Body of pancreas (tissue), 4 donors: Measurements from ENCODE around the gene PDZD2. TPM values are rescaled to one million over a fixed set of nuclear protein-coding genes. Genes with fewer than 3 reads are reported as not detected.

ENCODE experiments used
- ATAC-seq: fragments of 150-250 bp; one replicate; pipeline ENCODE4 v1.9.1; 2016
- DNase-seq, 4 donors: peaks; one replicate each; pipeline ENCODE4 v3.0.0-alpha.2; 2019
- H3K27ac ChIP-seq, 4 donors: fragments of 200-600 bp; sonication (generic); 1 replicate in 3 of 4; 2 replicates in 1 of 4; pipeline versions ENCODE4 v1.5.1 to v1.6.1; 2016 to 2019; ENCODE audit warnings: mild to moderate bottlenecking in 1 of 4, mixed read lengths in 1 of 4, moderate library complexity in 1 of 4
- H3K27me3 ChIP-seq, 2 donors: fragments of 200-600 bp; sonication (generic); one replicate each; pipeline ENCODE4 v1.6.0; 2016; ENCODE audit warnings: mild to moderate bottlenecking in 1 of 2
- H3K36me3 ChIP-seq, 2 donors: fragments of 200-600 bp; sonication (generic); replicated peaks in 1 of 2; 2 replicates each; pipeline ENCODE4 v1.5.1; 2016; ENCODE audit warnings: low read depth in 2 of 2; ENCODE audit not compliant: insufficient read depth in 1 of 2
- H3K4me1 ChIP-seq: fragments of 200-600 bp; sonication (generic); one replicate; pipeline ENCODE4 v1.6.0; 2016
- H3K4me3 ChIP-seq, 2 donors: fragments of 200-600 bp; sonication (generic); 1 replicate in 1 of 2; 2 replicates in 1 of 2; pipeline ENCODE4 v1.5.1; 2016 to 2019
- H3K9me3 ChIP-seq, 3 donors: fragments of 200-600 bp; sonication (generic); 1 replicate in 2 of 3; 2 replicates in 1 of 3; pipeline ENCODE4 v1.5.1; 2016
- CTCF ChIP-seq, 7 experiments: fragments of 450-650 bp in 4 of 7; fragments of 200-600 bp in 3 of 7; sonication (generic) in 3 of 7; IDR thresholded peaks; one replicate each; pipeline ENCODE4 v1.5.1; 2016 to 2019; ENCODE audit warnings: antibody characterized with exemption in 7 of 7
- POLR2A ChIP-seq, 3 donors: fragments of 450-650 bp; IDR thresholded peaks; one replicate each; pipeline ENCODE4 v1.6.1; 2016; ENCODE audit warnings: antibody characterized with exemption in 3 of 3, mild to moderate bottlenecking in 2 of 3
- WGBS, 2 donors: methylation state at CpG; one replicate each; pipeline ENCODE4 v1.1.5; 2017; 5-methylcytosine and 5-hydroxymethylcytosine counted together
- intact Hi-C: fragments of 100-400 bp; cut with DNase I; formaldehyde crosslinking; loops from one replicate; pipeline ENCODE4 v1.15.1; 2023
- total RNA-seq, 2 donors: library from RNA; depleted of rRNA; stranded (reverse); fragments of >200 nt; gene quantifications; one replicate each; pipeline ENCODE4 v1.1.0, GENCODE V29; 2016

PDZD2 gene
- total RNA-seq, 2 donors from 2014 or later, result 3.9 to 12.9 TPM

- Histone ChIP-seq H3K4me1 (no peaks in the 10 kb centered on the region), H3K4me3 (no peak overlapping the region), H3K27me3 (no peaks in the 10 kb centered on the region), H3K36me3 (no peaks in the 10 kb centered on the region), H3K9me3 (no peaks in the 10 kb centered on the region), H3K27ac (no peak overlapping the region)
- intact Hi-C loops, result no loop called here
- no peak for ATAC-seq
- no peak for DNase-seq
- 64 to 66% methylated on average over 6 of the region's 6 CpGs for WGBS, 2 donors
- TF ChIP-seq POLR2A (IDR thresholded peaks at IDR 0.05), result no peak
- no peak for TF ChIP-seq CTCF (IDR thresholded peaks at IDR 0.05)
These were observed 36.5 kb downstream of the PDZD2 start for GRCh38 chr5:31675472-31675871.

DNA sequence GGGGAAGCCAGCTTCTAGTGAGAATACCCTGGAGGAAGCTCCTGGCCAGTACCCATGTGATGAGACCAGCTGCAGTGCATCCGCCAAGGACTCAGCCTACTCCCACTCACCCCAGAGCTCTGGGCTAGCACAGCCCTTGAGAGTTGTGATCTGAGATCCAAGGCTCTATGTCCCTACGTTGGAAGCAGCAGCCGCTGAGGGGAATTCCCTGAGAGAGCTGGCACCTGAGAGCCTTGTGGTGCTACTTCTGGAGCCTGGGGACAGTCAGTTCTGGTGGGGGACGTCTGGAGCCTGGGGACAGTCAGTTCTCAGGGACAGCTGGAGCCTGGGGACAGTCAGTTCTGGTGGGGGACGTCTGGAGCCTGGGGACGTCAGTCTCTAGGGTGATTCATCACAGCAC, 39.2 kb downstream of the PDZD2 start:
- 29 to 40% methylated on average over 2 to 6 of the region's 6 CpGs for WGBS, 2 donors
- DNase-seq (peak in 1 of 4 donors; percentile 13), ATAC-seq (no peak)
- no peak overlapping the region for H3K27ac ChIP-seq
- no peaks in the 10 kb centered on the region for H3K36me3 ChIP-seq
- no peaks in the 10 kb centered on the region for H3K4me1 ChIP-seq
- TF ChIP-seq CTCF (IDR thresholded peaks at IDR 0.05) (no peak), POLR2A (IDR thresholded peaks at IDR 0.05) (no peak)
- no peaks in the 10 kb centered on the region for H3K9me3 ChIP-seq
- intact Hi-C loops, result no loop called here
- no peaks in the 10 kb centered on the region for H3K27me3 ChIP-seq
- no peak overlapping the region for H3K4me3 ChIP-seq

- Histone ChIP-seq H3K27ac (no peak overlapping the region), H3K4me3 (no peak overlapping the region), H3K9me3 (no peaks in the 10 kb centered on the region), H3K4me1 (no peaks in the 10 kb centered on the region), H3K27me3 (no peaks in the 10 kb centered on the region), H3K36me3 (no peaks in the 10 kb centered on the region)
- ATAC-seq, result peak; percentile 47
- WGBS, 2 donors, result 21 to 41% methylated on average over 7 to 12 of the region's 12 CpGs
- TF ChIP-seq POLR2A (IDR thresholded peaks at IDR 0.05) (no peak), CTCF (IDR thresholded peaks at IDR 0.05) (no peak)
- intact Hi-C loops, result no loop called here
- peak; percentile 24 to 51 (median 48) for DNase-seq
These were observed 41.6 kb downstream of the PDZD2 start for GRCh38 chr5:31680528-31680927.

DNA sequence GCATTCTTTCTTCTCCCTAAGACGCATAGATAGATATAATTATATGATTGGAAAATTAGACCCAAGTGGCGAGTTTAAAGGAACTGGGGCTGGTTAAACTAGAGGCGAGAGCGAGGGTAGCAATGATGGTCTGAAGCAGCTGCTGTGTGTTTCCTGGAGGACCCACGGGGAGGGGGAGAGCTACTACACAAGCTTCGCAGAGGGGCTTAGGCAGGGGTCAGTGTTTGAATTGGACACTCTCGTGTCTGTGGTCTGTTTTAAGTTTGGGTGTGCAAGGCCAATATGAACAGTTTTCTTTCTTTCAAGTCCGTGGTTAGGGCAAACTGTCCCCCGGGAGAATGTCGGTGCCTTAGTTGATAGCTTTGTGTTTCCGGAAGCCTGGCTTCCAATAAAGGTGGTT, 43.1 kb downstream of the PDZD2 start:
- H3K4me3 ChIP-seq, result no peak overlapping the region
- DNase-seq, result no peak
- no peaks in the 10 kb centered on the region for H3K36me3 ChIP-seq
- TF ChIP-seq CTCF (IDR thresholded peaks at IDR 0.05), result no peak
- H3K27ac ChIP-seq, result no peak overlapping the region
- H3K4me1 ChIP-seq, result no peaks in the 10 kb centered on the region
- no peaks in the 10 kb centered on the region for H3K27me3 ChIP-seq
- 46 to 57% methylated on average over 11 of the region's 11 CpGs for whole genome bisulfite sequencing, 2 donors
- no peaks in the 10 kb centered on the region for H3K9me3 ChIP-seq
- intact Hi-C loops, result no loop called here
- ATAC-seq, result no peak

GRCh38 chr5:31682851-31683250, 43.9 kb downstream of the PDZD2 start:
- no peaks in the 10 kb centered on the region for H3K36me3 ChIP-seq
- H3K4me1 ChIP-seq, result no peaks in the 10 kb centered on the region
- H3K4me3 ChIP-seq, result no peak overlapping the region
- TF ChIP-seq POLR2A (IDR thresholded peaks at IDR 0.05), result no peak
- no peak for TF ChIP-seq CTCF (IDR thresholded peaks at IDR 0.05)
- H3K27ac ChIP-seq, result no peak overlapping the region
- no peaks in the 10 kb centered on the region for H3K27me3 ChIP-seq
- no peak for DNase-seq
- no peaks in the 10 kb centered on the region for H3K9me3 ChIP-seq
- WGBS, 2 donors, result 30 to 42% methylated on average over 6 of the region's 6 CpGs
- intact Hi-C loops, result no loop called here
- ATAC-seq, result no peak
